ENCODE results near the gene USP9X. TPM values are rescaled to one million over a fixed set of nuclear protein-coding genes. Genes with fewer than 3 reads are reported as not detected.
A peak's percentile ranks its signal among the peaks of the same experiment; 100 is the strongest.

Gene USP9X
- total RNA-seq, 1 donor from 2014 or later = 75.3 TPM

GRCh38 chrX:41257801-41258200, 172.6 kb downstream of the USP9X start:
- H3K4me3 Mint-ChIP-seq (ENCODE audit: low read depth) = no peak overlapping the region
- no peak for DNase-seq (ENCODE audit: low spot score, unreplicated experiment)
- no peaks in the 10 kb centered on the region for H3K36me3 Mint-ChIP-seq (ENCODE audit: insufficient read depth)
- H3K9me3 Mint-ChIP-seq (ENCODE audit: low read depth) = peaks cover 6% of the 10 kb centered on the region
- peaks cover 6% of the 10 kb centered on the region for H3K27me3 Mint-ChIP-seq
- no peak overlapping the region for H3K27ac Mint-ChIP-seq
- no peaks in the 10 kb centered on the region for H3K4me1 Mint-ChIP-seq (ENCODE audit: low read depth)
- no peak for TF ChIP-seq CTCF (IDR thresholded peaks at IDR 0.05; ENCODE audit: unreplicated experiment)

- Mint-ChIP-seq H3K9me3 (ENCODE audit: low read depth) (peaks cover 9% of the 10 kb centered on the region), H3K4me1 (ENCODE audit: low read depth) (no peaks in the 10 kb centered on the region), H3K36me3 (ENCODE audit: insufficient read depth) (no peaks in the 10 kb centered on the region), H3K4me3 (ENCODE audit: low read depth) (no peak overlapping the region), H3K27me3 (peaks cover 4% of the 10 kb centered on the region), H3K27ac (no peak overlapping the region)
- DNase-seq (ENCODE audit: low spot score, unreplicated experiment) = no peak
- TF ChIP-seq CTCF (IDR thresholded peaks at IDR 0.05; ENCODE audit: unreplicated experiment) = no peak
Observed at GRCh38 chrX:41258226-41258625, 173.0 kb downstream of the USP9X start.

GRCh38 chrX:41258871-41259270, 173.6 kb downstream of the USP9X start:
- no peak for TF ChIP-seq CTCF (IDR thresholded peaks at IDR 0.05; ENCODE audit: unreplicated experiment)
- no peaks in the 10 kb centered on the region for H3K36me3 Mint-ChIP-seq (ENCODE audit: insufficient read depth)
- H3K27ac Mint-ChIP-seq = no peak overlapping the region
- DNase-seq (ENCODE audit: low spot score, unreplicated experiment) = no peak
- no peaks in the 10 kb centered on the region for H3K27me3 Mint-ChIP-seq
- no peaks in the 10 kb centered on the region for H3K4me1 Mint-ChIP-seq (ENCODE audit: low read depth)
- no peak overlapping the region for H3K4me3 Mint-ChIP-seq (ENCODE audit: low read depth)
- H3K9me3 Mint-ChIP-seq (ENCODE audit: low read depth) = peaks cover 10% of the 10 kb centered on the region

DNA sequence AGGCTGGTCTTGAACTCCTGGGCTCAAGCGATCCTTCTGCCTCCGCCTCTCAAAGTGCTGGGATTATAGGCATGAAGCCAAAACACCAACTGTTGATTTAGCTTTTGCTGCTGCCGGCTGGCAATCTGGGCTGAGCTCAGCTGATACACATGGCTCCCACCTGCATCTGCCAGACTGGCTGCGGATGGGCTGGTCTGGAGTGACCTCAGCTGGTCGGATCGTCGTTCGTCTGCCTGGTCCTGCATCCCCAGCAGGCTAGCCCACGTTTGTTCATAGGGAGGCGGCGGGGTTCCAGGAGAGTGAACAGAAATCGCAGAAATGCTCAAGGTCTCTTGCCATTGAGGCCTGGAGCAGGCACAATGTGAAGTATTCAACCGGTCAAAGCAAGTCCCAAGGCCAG, 174.3 kb downstream of the USP9X start:
- H3K27me3 Mint-ChIP-seq = no peaks in the 10 kb centered on the region
- H3K9me3 Mint-ChIP-seq (ENCODE audit: low read depth) = peaks cover 10% of the 10 kb centered on the region
- no peak for TF ChIP-seq CTCF (IDR thresholded peaks at IDR 0.05; ENCODE audit: unreplicated experiment)
- no peak overlapping the region for H3K4me3 Mint-ChIP-seq (ENCODE audit: low read depth)
- DNase-seq (ENCODE audit: low spot score, unreplicated experiment) = no peak
- peak overlapping the region; percentile 29 for H3K27ac Mint-ChIP-seq
- H3K36me3 Mint-ChIP-seq (ENCODE audit: insufficient read depth) = no peaks in the 10 kb centered on the region
- no peaks in the 10 kb centered on the region for H3K4me1 Mint-ChIP-seq (ENCODE audit: low read depth)

DNA sequence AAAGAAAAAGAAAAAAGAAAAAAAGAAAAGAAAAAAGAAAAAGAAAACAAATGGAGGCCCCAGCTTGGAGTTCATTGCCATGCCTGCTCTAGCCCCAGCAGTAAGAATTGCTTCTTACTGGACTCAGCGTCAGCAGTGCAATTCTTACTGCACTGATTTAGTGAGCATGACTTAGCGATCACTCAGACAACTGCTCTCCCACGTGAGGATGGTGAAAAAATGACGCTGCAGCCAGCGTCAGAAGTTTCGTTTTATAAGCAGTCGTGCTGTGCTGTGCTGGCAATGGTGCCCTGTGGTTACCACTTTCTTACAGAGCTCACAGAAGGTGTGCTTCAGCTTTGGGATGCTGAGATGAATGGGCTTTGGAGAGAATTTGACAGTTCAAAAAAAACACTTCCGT, 180.4 kb downstream of the USP9X start:
- Mint-ChIP-seq H3K4me3 (ENCODE audit: low read depth) (no peak overlapping the region), H3K27me3 (no peaks in the 10 kb centered on the region), H3K4me1 (ENCODE audit: low read depth) (no peaks in the 10 kb centered on the region), H3K27ac (no peak overlapping the region), H3K36me3 (ENCODE audit: insufficient read depth) (no peaks in the 10 kb centered on the region), H3K9me3 (ENCODE audit: low read depth) (peaks cover 10% of the 10 kb centered on the region)
- no peak for TF ChIP-seq CTCF (IDR thresholded peaks at IDR 0.05; ENCODE audit: unreplicated experiment)
- no peak for DNase-seq (ENCODE audit: low spot score, unreplicated experiment)
